Transverse colon (tissue), 4 donors: ENCODE data around the gene CNNM2. TPM values are rescaled to one million over a fixed set of nuclear protein-coding genes. Genes with fewer than 3 reads are reported as not detected.

Source experiments
- DNase-seq: peaks from one replicate; pipeline ENCODE4 v3.0.0-alpha.2; 2019
- H3K27ac ChIP-seq, 4 donors: fragments of 200-600 bp; sonication (generic); 2 replicates each; pipeline ENCODE4 v1.5.1; 2016 to 2018; ENCODE audit warnings: inconsistent platforms in 4 of 4
- H3K27me3 ChIP-seq: fragments of 200-600 bp; sonication (generic); 2 replicates; pipeline ENCODE4 v1.5.1; 2017; ENCODE audit warnings: inconsistent platforms
- H3K36me3 ChIP-seq, 4 donors: fragments of 200-600 bp; sonication (generic); 2 replicates each; pipeline ENCODE4 v1.5.1; 2017 to 2019; ENCODE audit warnings: inconsistent platforms in 4 of 4
- H3K4me1 ChIP-seq, 4 donors: fragments of 200-600 bp; sonication (generic); 2 replicates each; pipeline ENCODE4 v1.5.1; 2017 to 2020; ENCODE audit warnings: inconsistent platforms in 4 of 4
- H3K4me3 ChIP-seq, 4 donors: fragments of 200-600 bp; sonication (generic); 1 replicate in 1 of 4; 2 replicates in 3 of 4; pipeline versions ENCODE4 v1.5.1 to v1.6.1; 2017 to 2019; ENCODE audit warnings: inconsistent platforms in 4 of 4
- H3K9me3 ChIP-seq, 2 donors: fragments of 200-600 bp; sonication (generic); 2 replicates each; pipeline ENCODE4 v1.5.1; 2017 to 2019; ENCODE audit warnings: inconsistent platforms in 2 of 2
- CTCF ChIP-seq, 5 experiments: fragments of 200-600 bp in 3 of 5; fragments of 450-650 bp in 2 of 5; sonication (generic) in 3 of 5; IDR thresholded peaks; 1 replicate in 2 of 5; 2 replicates in 3 of 5; pipeline ENCODE4 v1.5.1; 2016 to 2017; ENCODE audit warnings: antibody characterized with exemption in 5 of 5, inconsistent platforms in 3 of 5, mild to moderate bottlenecking in 2 of 5, moderate library complexity in 1 of 5
- EP300 ChIP-seq: sonication (generic); formaldehyde crosslinking; IDR thresholded peaks from one replicate; pipeline ENCODE4 v1.6.1; 2017; ENCODE audit warnings: antibody characterized with exemption, low read depth
- POLR2A ChIP-seq: fragments of 450-650 bp; IDR thresholded peaks from one replicate; pipeline ENCODE4 v1.6.1; 2016; ENCODE audit warnings: antibody characterized with exemption, mild to moderate bottlenecking, moderate library complexity
- POLR2AphosphoS5 ChIP-seq, 3 donors: sonication (generic); formaldehyde crosslinking; IDR thresholded peaks; one replicate each; pipeline ENCODE4 v1.6.1; 2016; ENCODE audit warnings: antibody characterized with exemption in 3 of 3
- WGBS, 2 donors: methylation state at CpG; one replicate each; pipeline ENCODE4 v1.1.5; 2018; ENCODE audit warnings: low coverage in 1 of 2; 5-methylcytosine and 5-hydroxymethylcytosine counted together
- in situ Hi-C, 4 donors: fragments of 200-750 bp; cut with MboI; loops; one replicate each; pipeline versions ENCODE4 v1.15.0 to v1.15.1; 2017; ENCODE audit warnings: low sequenced_read_pairs in 3 of 4, low pct_ligation_motif_present in 1 of 4, low pct_unique_long_range_greater_than_20kb in 1 of 4
- intact Hi-C: fragments of 100-400 bp; cut with DNase I; formaldehyde crosslinking; loops from one replicate; pipeline ENCODE4 v1.15.1; 2023; ENCODE audit warnings: low total_unique reads
- total RNA-seq, 4 donors: library from RNA; depleted of rRNA; stranded (reverse); fragments of >200 nt; gene quantifications; one replicate each; pipeline ENCODE4 v1.1.0, GENCODE V29; 2016

CNNM2 gene
- total RNA-seq, 4 donors from 2014 or later = 48.0 to 144 (median 100) TPM

DNA sequence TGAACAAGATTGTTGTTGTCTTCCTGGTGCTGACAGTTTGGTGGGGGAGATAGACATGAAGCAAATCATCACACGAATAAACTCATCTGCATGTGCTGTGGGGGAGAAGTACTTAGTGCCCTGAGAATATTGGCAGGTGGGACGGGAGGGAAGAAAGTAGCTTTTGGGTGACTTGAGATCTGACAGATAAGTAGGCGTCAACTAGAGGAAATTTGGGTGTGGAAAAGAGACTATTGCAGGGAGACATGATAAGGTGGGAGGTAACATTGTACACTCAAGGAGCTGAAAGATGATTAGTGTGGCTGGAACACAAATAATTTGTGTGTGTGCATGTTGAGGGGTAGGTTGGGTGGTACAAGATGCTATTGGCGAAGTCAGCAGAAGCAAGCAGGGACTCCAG lies 30.1 kb downstream of the CNNM2 start:
- no peaks in the 10 kb centered on the region for H3K9me3 ChIP-seq
- no peak overlapping the region for H3K27ac ChIP-seq
- intact Hi-C loops (no loop called here), in situ Hi-C loops (no loop called here)
- no peaks in the 10 kb centered on the region for H3K27me3 ChIP-seq
- TF ChIP-seq EP300 = no peak
- no peak for TF ChIP-seq POLR2A
- no peak for TF ChIP-seq CTCF (IDR thresholded peaks at IDR 0.05)
- TF ChIP-seq POLR2AphosphoS5 (IDR thresholded peaks at IDR 0.05) = no peak
- no peaks in the 10 kb centered on the region for H3K36me3 ChIP-seq
- WGBS, 2 donors = 90 to 94% methylated on average over 3 to 4 of the region's 4 CpGs
- H3K4me1 ChIP-seq = peaks cover 0 to 15% (median 5%) of the 10 kb centered on the region in 4 donors
- no peak overlapping the region for H3K4me3 ChIP-seq
- DNase-seq = no peak

DNA sequence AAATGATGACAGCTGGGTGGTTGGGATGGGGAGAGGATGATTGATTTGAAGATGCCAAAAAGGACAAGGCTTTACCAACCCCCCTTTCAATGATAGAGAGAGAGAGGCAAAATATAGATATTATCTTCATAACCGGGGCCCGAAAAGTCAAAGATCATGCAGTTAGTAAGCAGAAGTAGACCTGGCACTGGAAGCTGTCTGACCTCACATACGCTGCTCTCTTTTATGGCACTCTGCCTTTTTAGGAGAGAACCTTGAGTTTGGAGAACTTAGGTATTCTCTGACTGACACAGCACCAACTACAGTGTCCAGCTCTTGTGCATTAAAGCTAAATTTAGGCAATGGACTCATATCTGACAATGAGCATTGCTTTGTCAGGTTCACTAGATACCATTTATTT lies 30.7 kb downstream of the CNNM2 start:
- no peak overlapping the region for H3K27ac ChIP-seq
- in situ Hi-C loops (no loop called here), intact Hi-C loops (no loop called here)
- no peak for TF ChIP-seq CTCF (IDR thresholded peaks at IDR 0.05)
- no peak for TF ChIP-seq POLR2A
- no peak for TF ChIP-seq EP300
- no peak for TF ChIP-seq POLR2AphosphoS5 (IDR thresholded peaks at IDR 0.05)
- 93 to 94% methylated on average over 3 of the region's 3 CpGs for WGBS, 2 donors
- no peak for DNase-seq
- H3K4me1 ChIP-seq = peaks cover 0 to 15% (median 5%) of the 10 kb centered on the region in 4 donors
- no peaks in the 10 kb centered on the region for H3K36me3 ChIP-seq
- H3K27me3 ChIP-seq = no peaks in the 10 kb centered on the region
- H3K4me3 ChIP-seq = no peak overlapping the region
- H3K9me3 ChIP-seq = no peaks in the 10 kb centered on the region

GRCh38 chr10:102949916-102950315 lies 31.8 kb downstream of the CNNM2 start:
- TF ChIP-seq EP300 = no peak
- no peak for TF ChIP-seq POLR2AphosphoS5 (IDR thresholded peaks at IDR 0.05)
- no peak for TF ChIP-seq POLR2A
- TF ChIP-seq CTCF (IDR thresholded peaks at IDR 0.05) = no peak
- WGBS, 2 donors = 76 to 84% methylated on average over 4 of the region's 4 CpGs

GRCh38 chr10:102951316-102951715 lies 33.2 kb downstream of the CNNM2 start:
- no peak overlapping the region for H3K4me3 ChIP-seq
- H3K9me3 ChIP-seq = no peaks in the 10 kb centered on the region
- 94 to 100% methylated on average over 2 to 3 of the region's 3 CpGs for whole genome bisulfite sequencing, 2 donors
- no peaks in the 10 kb centered on the region for H3K36me3 ChIP-seq
- intact Hi-C loops = no loop called here
- H3K27me3 ChIP-seq = no peaks in the 10 kb centered on the region
- H3K27ac ChIP-seq = no peak overlapping the region
- peaks cover 0 to 7% (median 4%) of the 10 kb centered on the region in 4 donors for H3K4me1 ChIP-seq
- TF ChIP-seq POLR2A (no peak), POLR2AphosphoS5 (IDR thresholded peaks at IDR 0.05) (no peak), CTCF (IDR thresholded peaks at IDR 0.05) (no peak), EP300 (no peak)
- no peak for DNase-seq
- in situ Hi-C loops = no loop called here

More at GRCh38 chr10:102949916-102950315, 31.8 kb downstream of the CNNM2 start:
- intact Hi-C loops (no loop called here), in situ Hi-C loops (no loop called here)
- H3K9me3 ChIP-seq = no peaks in the 10 kb centered on the region
- no peaks in the 10 kb centered on the region for H3K36me3 ChIP-seq
- H3K27me3 ChIP-seq = no peaks in the 10 kb centered on the region
- DNase-seq = no peak
- no peak overlapping the region for H3K27ac ChIP-seq
- H3K4me1 ChIP-seq = peaks cover 0 to 15% (median 5%) of the 10 kb centered on the region in 4 donors
- no peak overlapping the region for H3K4me3 ChIP-seq
